ENCODE data around the gene RIT2. TPM values are rescaled to one million over a fixed set of nuclear protein-coding genes. Genes with fewer than 3 reads are reported as not detected.

RIT2 gene
- total and polyA plus RNA-seq, 4 donors, result not detected

DNA sequence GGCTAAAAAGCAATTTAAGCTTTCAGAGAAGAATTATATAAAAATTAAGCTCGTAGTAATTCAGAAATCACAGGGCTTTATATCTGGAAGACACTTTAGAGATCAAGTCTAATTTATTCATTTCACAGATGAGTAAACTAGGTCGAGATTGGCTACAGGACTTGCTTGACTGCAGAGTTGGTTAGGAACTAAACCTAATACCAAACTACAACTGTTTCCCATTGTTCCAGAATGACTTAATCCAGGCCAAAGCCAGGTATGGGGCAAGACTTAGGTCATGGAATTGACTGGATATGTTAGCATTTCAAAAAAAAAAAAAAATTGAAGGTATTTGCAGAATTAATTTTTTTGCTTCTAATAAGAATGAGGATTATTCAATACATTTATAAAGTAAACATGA, 146.1 kb downstream of the RIT2 start:
- no peaks in the 10 kb centered on the region for H3K4me1 ChIP-seq (ENCODE audit: control insufficient read depth in 5 of 5, insufficient read depth in 5 of 5, low read length in 5 of 5)
- H3K9ac ChIP-seq (ENCODE audit: insufficient read depth in 1 of 2, low read length in 2 of 2), result no peak overlapping the region
- WGBS, 2 donors, result 77 to 79% methylated on average over 2 of the region's 2 CpGs
- no peaks in the 10 kb centered on the region for H3K27me3 ChIP-seq (ENCODE audit: control insufficient read depth in 3 of 3, insufficient read depth in 3 of 3, low read length in 2 of 3)
- TF ChIP-seq, protein P1, sequence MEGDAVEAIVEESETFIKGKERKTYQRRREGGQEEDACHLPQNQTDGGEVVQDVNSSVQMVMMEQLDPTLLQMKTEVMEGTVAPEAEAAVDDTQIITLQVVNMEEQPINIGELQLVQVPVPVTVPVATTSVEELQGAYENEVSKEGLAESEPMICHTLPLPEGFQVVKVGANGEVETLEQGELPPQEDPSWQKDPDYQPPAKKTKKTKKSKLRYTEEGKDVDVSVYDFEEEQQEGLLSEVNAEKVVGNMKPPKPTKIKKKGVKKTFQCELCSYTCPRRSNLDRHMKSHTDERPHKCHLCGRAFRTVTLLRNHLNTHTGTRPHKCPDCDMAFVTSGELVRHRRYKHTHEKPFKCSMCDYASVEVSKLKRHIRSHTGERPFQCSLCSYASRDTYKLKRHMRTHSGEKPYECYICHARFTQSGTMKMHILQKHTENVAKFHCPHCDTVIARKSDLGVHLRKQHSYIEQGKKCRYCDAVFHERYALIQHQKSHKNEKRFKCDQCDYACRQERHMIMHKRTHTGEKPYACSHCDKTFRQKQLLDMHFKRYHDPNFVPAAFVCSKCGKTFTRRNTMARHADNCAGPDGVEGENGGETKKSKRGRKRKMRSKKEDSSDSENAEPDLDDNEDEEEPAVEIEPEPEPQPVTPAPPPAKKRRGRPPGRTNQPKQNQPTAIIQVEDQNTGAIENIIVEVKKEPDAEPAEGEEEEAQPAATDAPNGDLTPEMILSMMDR (IDR thresholded peaks at IDR 0.05; ENCODE audit: control extremely low read depth, extremely low read depth), result no peak
- H3K36me3 ChIP-seq (ENCODE audit: control insufficient read depth in 4 of 4, insufficient read depth in 4 of 4, low read length in 4 of 4), result no peaks in the 10 kb centered on the region
- H3K27ac ChIP-seq (ENCODE audit: low read depth in 1 of 2, low read length in 1 of 2), result no peak overlapping the region
- no peak overlapping the region for H3K4me3 ChIP-seq
- ATAC-seq (ENCODE audit: insufficient read depth, low FRiP score), result no peak
- no peak for DNase-seq
- no peaks in the 10 kb centered on the region for H3K9me3 ChIP-seq (ENCODE audit: control insufficient read depth in 4 of 4, insufficient read depth in 3 of 4, low read length in 3 of 4)

GRCh38 chr18:42961298-42961697, 154.2 kb downstream of the RIT2 start:
- Histone ChIP-seq H3K36me3 (ENCODE audit: control insufficient read depth in 4 of 4, insufficient read depth in 4 of 4, low read length in 4 of 4) (no peaks in the 10 kb centered on the region), H3K9ac (ENCODE audit: insufficient read depth in 1 of 2, low read length in 2 of 2) (no peak overlapping the region), H3K9me3 (ENCODE audit: control insufficient read depth in 4 of 4, insufficient read depth in 3 of 4, low read length in 3 of 4) (no peaks in the 10 kb centered on the region), H3K4me3 (no peak overlapping the region), H3K27me3 (ENCODE audit: control insufficient read depth in 3 of 3, insufficient read depth in 3 of 3, low read length in 2 of 3) (no peaks in the 10 kb centered on the region), H3K27ac (ENCODE audit: low read depth in 1 of 2, low read length in 1 of 2) (no peak overlapping the region), H3K4me1 (ENCODE audit: control insufficient read depth in 5 of 5, insufficient read depth in 5 of 5, low read length in 5 of 5) (peaks cover 0 to 12% (median 0%) of the 10 kb centered on the region in 5 donors)
- no peak for ATAC-seq (ENCODE audit: insufficient read depth, low FRiP score)
- TF ChIP-seq, protein P1 (IDR thresholded peaks at IDR 0.05; ENCODE audit: control extremely low read depth, extremely low read depth), result no peak
- DNase-seq, result no peak
- WGBS, 2 donors, result 84 to 86% methylated on average over 3 of the region's 3 CpGs

GRCh38 chr18:42959528-42959927, 156.0 kb downstream of the RIT2 start:
- H3K9me3 ChIP-seq (ENCODE audit: control insufficient read depth in 4 of 4, insufficient read depth in 3 of 4, low read length in 3 of 4), result no peaks in the 10 kb centered on the region
- ATAC-seq (ENCODE audit: insufficient read depth, low FRiP score), result no peak
- 75 to 77% methylated on average over 2 of the region's 2 CpGs for WGBS, 2 donors

More at GRCh38 chr18:42959528-42959927, 156.0 kb downstream of the RIT2 start:
- Histone ChIP-seq H3K36me3 (ENCODE audit: control insufficient read depth in 4 of 4, insufficient read depth in 4 of 4, low read length in 4 of 4) (no peaks in the 10 kb centered on the region), H3K4me3 (no peak overlapping the region), H3K27me3 (ENCODE audit: control insufficient read depth in 3 of 3, insufficient read depth in 3 of 3, low read length in 2 of 3) (no peaks in the 10 kb centered on the region), H3K4me1 (ENCODE audit: control insufficient read depth in 5 of 5, insufficient read depth in 5 of 5, low read length in 5 of 5) (peaks cover 0 to 12% (median 0%) of the 10 kb centered on the region in 5 donors), H3K27ac (ENCODE audit: low read depth in 1 of 2, low read length in 1 of 2) (no peak overlapping the region), H3K9ac (ENCODE audit: insufficient read depth in 1 of 2, low read length in 2 of 2) (no peak overlapping the region)
- TF ChIP-seq, protein P1 (IDR thresholded peaks at IDR 0.05; ENCODE audit: control extremely low read depth, extremely low read depth), result no peak
- DNase-seq, result no peak

All from lung (tissue), 12 donors.